ENCODE data around the gene LRRC28. TPM values are rescaled to one million over a fixed set of nuclear protein-coding genes. Genes with fewer than 3 reads are reported as not detected.

Gene LRRC28
- total RNA-seq, 1 experiment from 2014 or later = 39.3 TPM

DNA sequence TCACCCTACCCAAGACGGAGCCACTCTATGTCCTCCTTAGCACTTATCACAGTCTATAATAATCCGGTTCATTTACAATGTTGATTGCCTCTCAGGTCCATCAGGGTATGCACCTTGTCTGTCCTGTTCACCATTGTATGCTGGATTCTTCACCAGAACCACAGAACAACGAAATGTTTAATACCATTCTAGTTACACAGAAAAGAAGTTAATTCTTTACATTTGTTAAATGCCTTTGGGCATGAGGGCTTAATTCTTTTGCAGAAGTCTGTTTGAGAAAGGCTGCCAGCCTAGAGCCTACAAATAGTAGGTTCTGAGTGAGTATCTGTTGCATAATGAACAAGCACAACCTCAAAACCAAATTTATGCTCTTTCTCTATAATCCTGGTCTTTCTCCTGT is 24.5 kb upstream of the LRRC28 start:
- TF ChIP-seq, protein P1, sequence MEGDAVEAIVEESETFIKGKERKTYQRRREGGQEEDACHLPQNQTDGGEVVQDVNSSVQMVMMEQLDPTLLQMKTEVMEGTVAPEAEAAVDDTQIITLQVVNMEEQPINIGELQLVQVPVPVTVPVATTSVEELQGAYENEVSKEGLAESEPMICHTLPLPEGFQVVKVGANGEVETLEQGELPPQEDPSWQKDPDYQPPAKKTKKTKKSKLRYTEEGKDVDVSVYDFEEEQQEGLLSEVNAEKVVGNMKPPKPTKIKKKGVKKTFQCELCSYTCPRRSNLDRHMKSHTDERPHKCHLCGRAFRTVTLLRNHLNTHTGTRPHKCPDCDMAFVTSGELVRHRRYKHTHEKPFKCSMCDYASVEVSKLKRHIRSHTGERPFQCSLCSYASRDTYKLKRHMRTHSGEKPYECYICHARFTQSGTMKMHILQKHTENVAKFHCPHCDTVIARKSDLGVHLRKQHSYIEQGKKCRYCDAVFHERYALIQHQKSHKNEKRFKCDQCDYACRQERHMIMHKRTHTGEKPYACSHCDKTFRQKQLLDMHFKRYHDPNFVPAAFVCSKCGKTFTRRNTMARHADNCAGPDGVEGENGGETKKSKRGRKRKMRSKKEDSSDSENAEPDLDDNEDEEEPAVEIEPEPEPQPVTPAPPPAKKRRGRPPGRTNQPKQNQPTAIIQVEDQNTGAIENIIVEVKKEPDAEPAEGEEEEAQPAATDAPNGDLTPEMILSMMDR (IDR thresholded peaks at IDR 0.05) = no peak
- TF ChIP-seq POLR2AphosphoS5 (IDR thresholded peaks at IDR 0.05; ENCODE audit: low read depth, low read length) (no peak), TCF7L2 (IDR thresholded peaks at IDR 0.05; ENCODE audit: low read depth, low read length) (no peak), SIN3A (IDR thresholded peaks at IDR 0.05; ENCODE audit: borderline replicate concordance, insufficient read depth, low read depth, low read length) (no peak)
- TF ChIP-seq, protein P2, sequence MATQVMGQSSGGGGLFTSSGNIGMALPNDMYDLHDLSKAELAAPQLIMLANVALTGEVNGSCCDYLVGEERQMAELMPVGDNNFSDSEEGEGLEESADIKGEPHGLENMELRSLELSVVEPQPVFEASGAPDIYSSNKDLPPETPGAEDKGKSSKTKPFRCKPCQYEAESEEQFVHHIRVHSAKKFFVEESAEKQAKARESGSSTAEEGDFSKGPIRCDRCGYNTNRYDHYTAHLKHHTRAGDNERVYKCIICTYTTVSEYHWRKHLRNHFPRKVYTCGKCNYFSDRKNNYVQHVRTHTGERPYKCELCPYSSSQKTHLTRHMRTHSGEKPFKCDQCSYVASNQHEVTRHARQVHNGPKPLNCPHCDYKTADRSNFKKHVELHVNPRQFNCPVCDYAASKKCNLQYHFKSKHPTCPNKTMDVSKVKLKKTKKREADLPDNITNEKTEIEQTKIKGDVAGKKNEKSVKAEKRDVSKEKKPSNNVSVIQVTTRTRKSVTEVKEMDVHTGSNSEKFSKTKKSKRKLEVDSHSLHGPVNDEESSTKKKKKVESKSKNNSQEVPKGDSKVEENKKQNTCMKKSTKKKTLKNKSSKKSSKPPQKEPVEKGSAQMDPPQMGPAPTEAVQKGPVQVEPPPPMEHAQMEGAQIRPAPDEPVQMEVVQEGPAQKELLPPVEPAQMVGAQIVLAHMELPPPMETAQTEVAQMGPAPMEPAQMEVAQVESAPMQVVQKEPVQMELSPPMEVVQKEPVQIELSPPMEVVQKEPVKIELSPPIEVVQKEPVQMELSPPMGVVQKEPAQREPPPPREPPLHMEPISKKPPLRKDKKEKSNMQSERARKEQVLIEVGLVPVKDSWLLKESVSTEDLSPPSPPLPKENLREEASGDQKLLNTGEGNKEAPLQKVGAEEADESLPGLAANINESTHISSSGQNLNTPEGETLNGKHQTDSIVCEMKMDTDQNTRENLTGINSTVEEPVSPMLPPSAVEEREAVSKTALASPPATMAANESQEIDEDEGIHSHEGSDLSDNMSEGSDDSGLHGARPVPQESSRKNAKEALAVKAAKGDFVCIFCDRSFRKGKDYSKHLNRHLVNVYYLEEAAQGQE (IDR thresholded peaks at IDR 0.05; ENCODE audit: insufficient read depth in 1 of 2, low read depth in 2 of 2, low read length in 1 of 2) = no peak
- ChIA-PET POLR2A (no interaction called here), CTCF (interaction anchor here (0.5 kb wide), 1 partner anchor 43 kb away, joined by 4 read pairs; no protein-coding TSS in a partner anchor)
- in situ Hi-C loops (cut with HindIII; ENCODE audit: low pct_unique_long_range_greater_than_20kb, low sequenced_read_pairs) = no loop called here
- no TSS peak for BruUV-seq (replicated peaks)
- no peak for DNase-seq (ENCODE audit: low read depth, low spot score)
- ATAC-seq = no peak
- H3K4me3 ChIP-seq (ENCODE audit: low read depth in 2 of 2, low read length in 2 of 2) = no peak overlapping the region
- H3K4me1 ChIP-seq (ENCODE audit: control insufficient read depth, insufficient read depth, low read length) = no peaks in the 10 kb centered on the region
- no peaks in the 10 kb centered on the region for H3K9me3 ChIP-seq (ENCODE audit: control insufficient read depth, insufficient read depth, low read depth, low read length)
- no peak overlapping the region for H3K27ac ChIP-seq (ENCODE audit: low read length)
- H3K27me3 ChIP-seq (ENCODE audit: control insufficient read depth, insufficient read depth, low read length) = no peaks in the 10 kb centered on the region
- intact Hi-C loops (cut with micrococcal nuclease; ENCODE audit: unreplicated experiment) = no loop called here
- H3K36me3 ChIP-seq (ENCODE audit: control insufficient read depth, insufficient read depth, low read length) = no peaks in the 10 kb centered on the region

DNA sequence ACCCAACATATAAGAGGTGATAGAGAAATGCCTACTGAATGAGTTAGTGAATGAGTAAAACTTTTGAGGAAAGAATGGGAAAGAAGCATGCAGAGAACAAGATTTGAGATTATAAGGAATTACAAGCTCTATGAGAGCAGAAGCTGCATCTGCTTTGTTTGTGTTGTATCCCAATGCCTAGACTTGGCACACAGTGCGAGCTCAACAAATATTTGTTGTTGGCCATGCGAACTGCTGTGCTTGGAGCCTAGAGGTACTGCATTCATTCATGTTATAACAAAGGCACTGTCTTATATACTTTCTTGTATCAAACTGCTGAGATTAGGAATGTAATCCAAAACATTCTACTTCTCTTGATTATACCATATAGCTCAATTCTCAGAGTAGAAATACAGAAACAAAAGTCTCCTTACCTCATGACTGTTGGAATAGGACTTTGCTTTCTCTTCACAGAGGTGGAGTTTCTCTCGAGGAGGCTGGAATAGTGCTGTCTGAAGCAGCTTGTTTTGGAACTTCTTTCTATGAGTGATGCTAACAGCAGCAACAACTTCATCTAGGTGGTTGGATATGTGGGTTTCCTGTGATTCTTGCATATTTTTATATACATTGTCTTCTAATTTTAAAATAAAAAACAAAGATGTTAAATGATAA is 23.0 kb upstream of the LRRC28 start:
- in situ Hi-C loops (cut with HindIII; ENCODE audit: low pct_unique_long_range_greater_than_20kb, low sequenced_read_pairs) (no loop called here), intact Hi-C loops (cut with micrococcal nuclease; ENCODE audit: unreplicated experiment) (no loop called here)
- H3K9me3 ChIP-seq (ENCODE audit: control insufficient read depth, insufficient read depth, low read depth, low read length) = no peaks in the 10 kb centered on the region
- H3K4me1 ChIP-seq (ENCODE audit: control insufficient read depth, insufficient read depth, low read length) = no peaks in the 10 kb centered on the region
- ChIA-PET POLR2A (no interaction called here), CTCF (no interaction called here)
- H3K27ac ChIP-seq (ENCODE audit: low read length) = no peak overlapping the region
- TSS peak; percentile 34 for BruUV-seq (replicated peaks)
- H3K4me3 ChIP-seq (ENCODE audit: low read depth in 2 of 2, low read length in 2 of 2) = no peak overlapping the region
- ATAC-seq (no peak), DNase-seq (ENCODE audit: low read depth, low spot score) (no peak)
- H3K27me3 ChIP-seq (ENCODE audit: control insufficient read depth, insufficient read depth, low read length) = no peaks in the 10 kb centered on the region
- no peaks in the 10 kb centered on the region for H3K36me3 ChIP-seq (ENCODE audit: control insufficient read depth, insufficient read depth, low read length)
- TF ChIP-seq TCF7L2 (IDR thresholded peaks at IDR 0.05; ENCODE audit: low read depth, low read length) (no peak), POLR2AphosphoS5 (IDR thresholded peaks at IDR 0.05; ENCODE audit: low read depth, low read length) (no peak), SIN3A (IDR thresholded peaks at IDR 0.05; ENCODE audit: borderline replicate concordance, insufficient read depth, low read depth, low read length) (no peak)
- TF ChIP-seq, protein P1 (IDR thresholded peaks at IDR 0.05) = no peak
- TF ChIP-seq, protein P2 (IDR thresholded peaks at IDR 0.05; ENCODE audit: insufficient read depth in 1 of 2, low read depth in 2 of 2, low read length in 1 of 2) = no peak
